ENCODE data around the gene TARBP1.

GRCh38 chr1:234509457-234510328, 30.7 kb upstream of the TARBP1 start:
- TF ChIP-seq CTCF (IDR thresholded peaks at IDR 0.05; ENCODE audit: low read length) = no peak
- no peak for TF ChIP-seq EZH2 (IDR thresholded peaks at IDR 0.05; ENCODE audit: borderline replicate concordance, low read length)
